Dendritic cell treated with granulocyte-macrophage colony-stimulating factor and Interleukin-4, amounts not matched to agents 40 ng/mL and 50 ng/mL, for 4 days (primary cell): ENCODE results near the gene ME3.

Experiments
- H3K27ac Mint-ChIP-seq: one replicate; pipeline ENCODE4 v1.8.0; 2022; ENCODE audit warnings: mild to moderate bottlenecking, mixed read lengths
- H3K27me3 Mint-ChIP-seq: one replicate; pipeline ENCODE4 v1.8.0; 2022; ENCODE audit warnings: mild to moderate bottlenecking, mixed read lengths
- H3K36me3 Mint-ChIP-seq: one replicate; pipeline ENCODE4 v1.8.0; 2022; ENCODE audit warnings: low read depth, mixed read lengths
- H3K4me1 Mint-ChIP-seq: one replicate; pipeline ENCODE4 v1.8.0; 2022; ENCODE audit warnings: low read depth, mixed read lengths
- H3K4me3 Mint-ChIP-seq: one replicate; pipeline ENCODE4 v1.8.0; 2022; ENCODE audit warnings: mild to moderate bottlenecking, moderate library complexity, mixed read lengths
- H3K9me3 Mint-ChIP-seq: one replicate; pipeline ENCODE4 v1.8.0; 2022; ENCODE audit warnings: mixed read lengths
- intact Hi-C: fragments of 100-400 bp; cut with micrococcal nuclease; formaldehyde crosslinking; loops from one replicate; pipeline ENCODE4 v1.15.0; 2022

The ME3 gene

GRCh38 chr11:86702220-86702983, 30.0 kb upstream of the ME3 start:
- intact Hi-C loops: no loop called here
- H3K4me3 Mint-ChIP-seq: no peak overlapping the region
- H3K4me1 Mint-ChIP-seq: peaks cover 27% of the 10 kb centered on the region
- peaks cover 1% of the 10 kb centered on the region for H3K27me3 Mint-ChIP-seq
- no peaks in the 10 kb centered on the region for H3K9me3 Mint-ChIP-seq
- no peaks in the 10 kb centered on the region for H3K36me3 Mint-ChIP-seq
- H3K27ac Mint-ChIP-seq: no peak overlapping the region

GRCh38 chr11:86699040-86699791, 26.8 kb upstream of the ME3 start:
- peaks cover 1% of the 10 kb centered on the region for H3K27me3 Mint-ChIP-seq

GRCh38 chr11:86698639-86699038, 26.2 kb upstream of the ME3 start:
- Mint-ChIP-seq H3K36me3 (no peaks in the 10 kb centered on the region), H3K9me3 (no peaks in the 10 kb centered on the region), H3K4me1 (peaks cover 11% of the 10 kb centered on the region), H3K27me3 (peaks cover 1% of the 10 kb centered on the region), H3K4me3 (no peak overlapping the region), H3K27ac (no peak overlapping the region)
- intact Hi-C loops: no loop called here

More at GRCh38 chr11:86699040-86699791, 26.8 kb upstream of the ME3 start:
- no peak overlapping the region for H3K4me3 Mint-ChIP-seq
- H3K36me3 Mint-ChIP-seq: no peaks in the 10 kb centered on the region
- peaks cover 17% of the 10 kb centered on the region for H3K4me1 Mint-ChIP-seq
- intact Hi-C loops: no loop called here
- no peak overlapping the region for H3K27ac Mint-ChIP-seq
- H3K9me3 Mint-ChIP-seq: no peaks in the 10 kb centered on the region

- intact Hi-C loops: no loop called here
- peaks cover 1% of the 10 kb centered on the region for H3K27me3 Mint-ChIP-seq
- no peaks in the 10 kb centered on the region for H3K4me1 Mint-ChIP-seq
- no peak overlapping the region for H3K27ac Mint-ChIP-seq
- no peaks in the 10 kb centered on the region for H3K9me3 Mint-ChIP-seq
- no peaks in the 10 kb centered on the region for H3K36me3 Mint-ChIP-seq
- H3K4me3 Mint-ChIP-seq: no peak overlapping the region
Observed at GRCh38 chr11:86696451-86696850, 24.0 kb upstream of the ME3 start.

GRCh38 chr11:86696004-86696403, 23.6 kb upstream of the ME3 start:
- Mint-ChIP-seq H3K4me3 (no peak overlapping the region), H3K27me3 (peaks cover 1% of the 10 kb centered on the region), H3K4me1 (no peaks in the 10 kb centered on the region), H3K27ac (no peak overlapping the region), H3K9me3 (no peaks in the 10 kb centered on the region), H3K36me3 (no peaks in the 10 kb centered on the region)
- intact Hi-C loops: no loop called here

GRCh38 chr11:86695373-86695772, 23.0 kb upstream of the ME3 start:
- H3K36me3 Mint-ChIP-seq: no peaks in the 10 kb centered on the region
- no peaks in the 10 kb centered on the region for H3K9me3 Mint-ChIP-seq
- no peaks in the 10 kb centered on the region for H3K4me1 Mint-ChIP-seq
- H3K27ac Mint-ChIP-seq: no peak overlapping the region
- peaks cover 1% of the 10 kb centered on the region for H3K27me3 Mint-ChIP-seq
- H3K4me3 Mint-ChIP-seq: no peak overlapping the region
- intact Hi-C loops: no loop called here

- no peak overlapping the region for H3K4me3 Mint-ChIP-seq
- no peak overlapping the region for H3K27ac Mint-ChIP-seq
- H3K36me3 Mint-ChIP-seq: no peaks in the 10 kb centered on the region
- no peaks in the 10 kb centered on the region for H3K27me3 Mint-ChIP-seq
- intact Hi-C loops: no loop called here
- no peaks in the 10 kb centered on the region for H3K9me3 Mint-ChIP-seq
- peaks cover 8% of the 10 kb centered on the region for H3K4me1 Mint-ChIP-seq
Observed at GRCh38 chr11:86693518-86693917, 21.1 kb upstream of the ME3 start.

- intact Hi-C loops: no loop called here
- H3K9me3 Mint-ChIP-seq: no peaks in the 10 kb centered on the region
- H3K4me1 Mint-ChIP-seq: peaks cover 14% of the 10 kb centered on the region
- no peak overlapping the region for H3K27ac Mint-ChIP-seq
- no peaks in the 10 kb centered on the region for H3K36me3 Mint-ChIP-seq
- H3K27me3 Mint-ChIP-seq: no peaks in the 10 kb centered on the region
- H3K4me3 Mint-ChIP-seq: no peak overlapping the region
Observed at GRCh38 chr11:86692746-86693145, 20.3 kb upstream of the ME3 start.

GRCh38 chr11:86692317-86692716, 19.9 kb upstream of the ME3 start:
- H3K27ac Mint-ChIP-seq: no peak overlapping the region
- intact Hi-C loops: no loop called here
- H3K9me3 Mint-ChIP-seq: no peaks in the 10 kb centered on the region
- H3K27me3 Mint-ChIP-seq: no peaks in the 10 kb centered on the region
- no peaks in the 10 kb centered on the region for H3K36me3 Mint-ChIP-seq
- H3K4me3 Mint-ChIP-seq: no peak overlapping the region
- peaks cover 14% of the 10 kb centered on the region for H3K4me1 Mint-ChIP-seq

GRCh38 chr11:86688398-86689179, 16.2 kb upstream of the ME3 start:
- Mint-ChIP-seq H3K36me3 (no peaks in the 10 kb centered on the region), H3K27me3 (no peaks in the 10 kb centered on the region), H3K4me1 (peaks cover 19% of the 10 kb centered on the region), H3K27ac (no peak overlapping the region), H3K4me3 (no peak overlapping the region), H3K9me3 (no peaks in the 10 kb centered on the region)
- intact Hi-C loops: no loop called here

- H3K9me3 Mint-ChIP-seq: no peaks in the 10 kb centered on the region
Observed at GRCh38 chr11:86687185-86687778, 14.9 kb upstream of the ME3 start.

GRCh38 chr11:86686531-86686930, 14.1 kb upstream of the ME3 start:
- H3K36me3 Mint-ChIP-seq: no peaks in the 10 kb centered on the region
- intact Hi-C loops: no loop called here
- no peak overlapping the region for H3K4me3 Mint-ChIP-seq
- H3K4me1 Mint-ChIP-seq: peaks cover 19% of the 10 kb centered on the region
- no peaks in the 10 kb centered on the region for H3K9me3 Mint-ChIP-seq
- no peaks in the 10 kb centered on the region for H3K27me3 Mint-ChIP-seq
- H3K27ac Mint-ChIP-seq: no peak overlapping the region

More at GRCh38 chr11:86687185-86687778, 14.9 kb upstream of the ME3 start:
- no peak overlapping the region for H3K4me3 Mint-ChIP-seq
- intact Hi-C loops: no loop called here
- H3K36me3 Mint-ChIP-seq: no peaks in the 10 kb centered on the region
- peaks cover 19% of the 10 kb centered on the region for H3K4me1 Mint-ChIP-seq
- no peaks in the 10 kb centered on the region for H3K27me3 Mint-ChIP-seq
- no peak overlapping the region for H3K27ac Mint-ChIP-seq

- H3K27me3 Mint-ChIP-seq: peaks cover 10% of the 10 kb centered on the region
- no peaks in the 10 kb centered on the region for H3K4me1 Mint-ChIP-seq
- H3K9me3 Mint-ChIP-seq: no peaks in the 10 kb centered on the region
- intact Hi-C loops: no loop called here
- H3K36me3 Mint-ChIP-seq: no peaks in the 10 kb centered on the region
- no peak overlapping the region for H3K4me3 Mint-ChIP-seq
- H3K27ac Mint-ChIP-seq: no peak overlapping the region
Observed at GRCh38 chr11:86681483-86681756, 9.0 kb upstream of the ME3 start.
